ENCODE results near the gene ADCY6.

The ADCY6 gene

GRCh38 chr12:48783432-48783831, 5.5 kb downstream of the ADCY6 start:
- Histone ChIP-seq H2BK120ac (ENCODE audit: low read depth, low read length) (no peak overlapping the region), H3K4me2 (ENCODE audit: low read length) (no peak overlapping the region), H3K56ac (ENCODE audit: low read length) (no peak overlapping the region), H2AK5ac (ENCODE audit: low read length) (no peak overlapping the region), H3K79me2 (ENCODE audit: control insufficient read depth, insufficient read depth, low read length) (no peaks in the 10 kb centered on the region), H4K5ac (ENCODE audit: low read length) (no peak overlapping the region), H3K4ac (ENCODE audit: low read depth, low read length) (no peak overlapping the region), H2BK15ac (replicated peaks; ENCODE audit: low read depth) (no peak overlapping the region), H4K8ac (ENCODE audit: low read depth, low read length) (no peak overlapping the region), H3K23ac (ENCODE audit: low read length) (no peak overlapping the region), H3K36me3 (ENCODE audit: control insufficient read depth, insufficient read depth, low read length) (no peaks in the 10 kb centered on the region), H3K9ac (ENCODE audit: low read length) (no peak overlapping the region), H3K27me3 (ENCODE audit: insufficient read depth, low read length, poor library complexity) (no peaks in the 10 kb centered on the region), H3K79me1 (ENCODE audit: low read length) (no peaks in the 10 kb centered on the region), H3K4me3 (ENCODE audit: low read length) (no peak overlapping the region), H3K18ac (ENCODE audit: low read length) (no peak overlapping the region), H2BK5ac (ENCODE audit: low read length) (no peak overlapping the region), H3K4me1 (ENCODE audit: control insufficient read depth, low read depth, low read length) (no peaks in the 10 kb centered on the region), H3K27ac (ENCODE audit: low read depth, low read length) (no peak overlapping the region)
- DNase-seq, result no peak
- WGBS (ENCODE audit: extremely low coverage, insufficient coverage, low lambda C conversion rate), result no CpG with 5 or more reads among the region's 4 CpGs

- H4K8ac ChIP-seq (ENCODE audit: low read depth, low read length), result no peak overlapping the region
- no peak overlapping the region for H3K9ac ChIP-seq (ENCODE audit: low read length)
- H2BK5ac ChIP-seq (ENCODE audit: low read length), result no peak overlapping the region
- peak; percentile 75 for DNase-seq
- no peaks in the 10 kb centered on the region for H3K27me3 ChIP-seq (ENCODE audit: insufficient read depth, low read length, poor library complexity)
- no peak overlapping the region for H3K4me2 ChIP-seq (ENCODE audit: low read length)
- H3K56ac ChIP-seq (ENCODE audit: low read length), result peak overlapping the region; percentile 34
- H3K23ac ChIP-seq (ENCODE audit: low read length), result no peak overlapping the region
- no peak overlapping the region for H2BK15ac ChIP-seq (replicated peaks; ENCODE audit: low read depth)
- H3K18ac ChIP-seq (ENCODE audit: low read length), result no peak overlapping the region
- H3K4me3 ChIP-seq (ENCODE audit: low read length), result no peak overlapping the region
- H4K5ac ChIP-seq (ENCODE audit: low read length), result no peak overlapping the region
- no peak overlapping the region for H2BK120ac ChIP-seq (ENCODE audit: low read depth, low read length)
- no peaks in the 10 kb centered on the region for H3K79me2 ChIP-seq (ENCODE audit: control insufficient read depth, insufficient read depth, low read length)
- H2AK5ac ChIP-seq (ENCODE audit: low read length), result no peak overlapping the region
- no peaks in the 10 kb centered on the region for H3K4me1 ChIP-seq (ENCODE audit: control insufficient read depth, low read depth, low read length)
- H3K4ac ChIP-seq (ENCODE audit: low read depth, low read length), result no peak overlapping the region
- no peaks in the 10 kb centered on the region for H3K36me3 ChIP-seq (ENCODE audit: control insufficient read depth, insufficient read depth, low read length)
- no peaks in the 10 kb centered on the region for H3K79me1 ChIP-seq (ENCODE audit: low read length)
- no CpG with 5 or more reads among the region's 63 CpGs for WGBS (ENCODE audit: extremely low coverage, insufficient coverage, low lambda C conversion rate)
- no peak overlapping the region for H3K27ac ChIP-seq (ENCODE audit: low read depth, low read length)
Measured at GRCh38 chr12:48782457-48783395, 6.2 kb downstream of the ADCY6 start.

GRCh38 chr12:48781750-48782456, 7.0 kb downstream of the ADCY6 start:
- H3K9ac ChIP-seq (ENCODE audit: low read length), result no peak overlapping the region
- H3K18ac ChIP-seq (ENCODE audit: low read length), result no peak overlapping the region
- H4K8ac ChIP-seq (ENCODE audit: low read depth, low read length), result no peak overlapping the region
- H3K4me1 ChIP-seq (ENCODE audit: control insufficient read depth, low read depth, low read length), result no peaks in the 10 kb centered on the region
- no peak overlapping the region for H3K4ac ChIP-seq (ENCODE audit: low read depth, low read length)
- H3K56ac ChIP-seq (ENCODE audit: low read length), result peak overlapping the region; percentile 7
- no peak overlapping the region for H2BK15ac ChIP-seq (replicated peaks; ENCODE audit: low read depth)
- no peak overlapping the region for H2BK120ac ChIP-seq (ENCODE audit: low read depth, low read length)
- H2AK5ac ChIP-seq (ENCODE audit: low read length), result no peak overlapping the region
- no peaks in the 10 kb centered on the region for H3K36me3 ChIP-seq (ENCODE audit: control insufficient read depth, insufficient read depth, low read length)
- H4K5ac ChIP-seq (ENCODE audit: low read length), result no peak overlapping the region
- no peak overlapping the region for H2BK5ac ChIP-seq (ENCODE audit: low read length)
- no peaks in the 10 kb centered on the region for H3K79me2 ChIP-seq (ENCODE audit: control insufficient read depth, insufficient read depth, low read length)
- no peaks in the 10 kb centered on the region for H3K79me1 ChIP-seq (ENCODE audit: low read length)
- DNase-seq, result peak; percentile 68
- H3K23ac ChIP-seq (ENCODE audit: low read length), result no peak overlapping the region
- no peaks in the 10 kb centered on the region for H3K27me3 ChIP-seq (ENCODE audit: insufficient read depth, low read length, poor library complexity)
- no peak overlapping the region for H3K27ac ChIP-seq (ENCODE audit: low read depth, low read length)
- no peak overlapping the region for H3K4me3 ChIP-seq (ENCODE audit: low read length)
- WGBS (ENCODE audit: extremely low coverage, insufficient coverage, low lambda C conversion rate), result no CpG with 5 or more reads among the region's 9 CpGs
- H3K4me2 ChIP-seq (ENCODE audit: low read length), result no peak overlapping the region

- H2BK5ac ChIP-seq (ENCODE audit: low read length), result no peak overlapping the region
- H4K8ac ChIP-seq (ENCODE audit: low read depth, low read length), result no peak overlapping the region
- H3K27me3 ChIP-seq (ENCODE audit: insufficient read depth, low read length, poor library complexity), result no peaks in the 10 kb centered on the region
- no peaks in the 10 kb centered on the region for H3K4me1 ChIP-seq (ENCODE audit: control insufficient read depth, low read depth, low read length)
- H2BK15ac ChIP-seq (replicated peaks; ENCODE audit: low read depth), result no peak overlapping the region
- H3K23ac ChIP-seq (ENCODE audit: low read length), result no peak overlapping the region
- H3K79me1 ChIP-seq (ENCODE audit: low read length), result no peaks in the 10 kb centered on the region
- no peaks in the 10 kb centered on the region for H3K36me3 ChIP-seq (ENCODE audit: control insufficient read depth, insufficient read depth, low read length)
- no peak overlapping the region for H3K18ac ChIP-seq (ENCODE audit: low read length)
- no peak for DNase-seq
- H3K4me3 ChIP-seq (ENCODE audit: low read length), result no peak overlapping the region
- H3K9ac ChIP-seq (ENCODE audit: low read length), result no peak overlapping the region
- no peak overlapping the region for H4K5ac ChIP-seq (ENCODE audit: low read length)
- no peak overlapping the region for H2BK120ac ChIP-seq (ENCODE audit: low read depth, low read length)
- H3K56ac ChIP-seq (ENCODE audit: low read length), result peak overlapping the region; percentile 57
- H3K4ac ChIP-seq (ENCODE audit: low read depth, low read length), result no peak overlapping the region
- no peak overlapping the region for H3K27ac ChIP-seq (ENCODE audit: low read depth, low read length)
- H3K4me2 ChIP-seq (ENCODE audit: low read length), result no peak overlapping the region
- H2AK5ac ChIP-seq (ENCODE audit: low read length), result no peak overlapping the region
- H3K79me2 ChIP-seq (ENCODE audit: control insufficient read depth, insufficient read depth, low read length), result no peaks in the 10 kb centered on the region
- no CpG with 5 or more reads among the region's 11 CpGs for WGBS (ENCODE audit: extremely low coverage, insufficient coverage, low lambda C conversion rate)
Measured at GRCh38 chr12:48780381-48781025, 8.4 kb downstream of the ADCY6 start.

GRCh38 chr12:48779869-48780268, 9.0 kb downstream of the ADCY6 start:
- Histone ChIP-seq H3K4ac (ENCODE audit: low read depth, low read length) (no peak overlapping the region), H3K23ac (ENCODE audit: low read length) (no peak overlapping the region), H3K4me1 (ENCODE audit: control insufficient read depth, low read depth, low read length) (no peaks in the 10 kb centered on the region), H3K18ac (ENCODE audit: low read length) (no peak overlapping the region), H3K56ac (ENCODE audit: low read length) (no peak overlapping the region), H2BK15ac (replicated peaks; ENCODE audit: low read depth) (no peak overlapping the region), H3K4me3 (ENCODE audit: low read length) (no peak overlapping the region), H3K27me3 (ENCODE audit: insufficient read depth, low read length, poor library complexity) (no peaks in the 10 kb centered on the region), H3K79me2 (ENCODE audit: control insufficient read depth, insufficient read depth, low read length) (no peaks in the 10 kb centered on the region), H3K79me1 (ENCODE audit: low read length) (no peaks in the 10 kb centered on the region), H2AK5ac (ENCODE audit: low read length) (no peak overlapping the region), H3K27ac (ENCODE audit: low read depth, low read length) (no peak overlapping the region), H2BK5ac (ENCODE audit: low read length) (no peak overlapping the region), H4K8ac (ENCODE audit: low read depth, low read length) (no peak overlapping the region), H3K36me3 (ENCODE audit: control insufficient read depth, insufficient read depth, low read length) (no peaks in the 10 kb centered on the region), H3K4me2 (ENCODE audit: low read length) (no peak overlapping the region), H4K5ac (ENCODE audit: low read length) (no peak overlapping the region), H3K9ac (ENCODE audit: low read length) (no peak overlapping the region), H2BK120ac (ENCODE audit: low read depth, low read length) (no peak overlapping the region)
- no peak for DNase-seq
- no CpG with 5 or more reads among the region's 3 CpGs for whole genome bisulfite sequencing (ENCODE audit: extremely low coverage, insufficient coverage, low lambda C conversion rate)

Data from mesendoderm (in vitro differentiated cells).